Measurements from ENCODE around the gene RNF166. TPM values are rescaled to one million over a fixed set of nuclear protein-coding genes. Genes with fewer than 3 reads are reported as not detected.

RNF166 gene
- total RNA-seq, 2 donors from 2014 or later = 24.2 to 27.2 TPM

- WGBS, 2 experiments (ENCODE audit: insufficient coverage in 1 of 2, insufficient read length in 1 of 2) = 90 to 92% methylated on average over 20 to 30 of the region's 30 CpGs
- Histone ChIP-seq H3K4me1 (ENCODE audit: control insufficient read depth, insufficient read depth, low read length) (no peaks in the 10 kb centered on the region), H3K27ac (ENCODE audit: low read depth, low read length) (no peak overlapping the region), H3K36me3 (ENCODE audit: control insufficient read depth, insufficient read depth, low read length) (peaks cover 12% of the 10 kb centered on the region), H3K27me3 (ENCODE audit: control insufficient read depth, insufficient read depth, low read length, poor library complexity, severe bottlenecking) (no peaks in the 10 kb centered on the region), H3K4me3 (ENCODE audit: low read length) (no peak overlapping the region), H3K9ac (ENCODE audit: extremely low read depth, low read length, poor library complexity, severe bottlenecking) (no peak overlapping the region), H3K9me3 (ENCODE audit: control insufficient read depth, low read length) (no peaks in the 10 kb centered on the region)
- TF ChIP-seq, protein P1, sequence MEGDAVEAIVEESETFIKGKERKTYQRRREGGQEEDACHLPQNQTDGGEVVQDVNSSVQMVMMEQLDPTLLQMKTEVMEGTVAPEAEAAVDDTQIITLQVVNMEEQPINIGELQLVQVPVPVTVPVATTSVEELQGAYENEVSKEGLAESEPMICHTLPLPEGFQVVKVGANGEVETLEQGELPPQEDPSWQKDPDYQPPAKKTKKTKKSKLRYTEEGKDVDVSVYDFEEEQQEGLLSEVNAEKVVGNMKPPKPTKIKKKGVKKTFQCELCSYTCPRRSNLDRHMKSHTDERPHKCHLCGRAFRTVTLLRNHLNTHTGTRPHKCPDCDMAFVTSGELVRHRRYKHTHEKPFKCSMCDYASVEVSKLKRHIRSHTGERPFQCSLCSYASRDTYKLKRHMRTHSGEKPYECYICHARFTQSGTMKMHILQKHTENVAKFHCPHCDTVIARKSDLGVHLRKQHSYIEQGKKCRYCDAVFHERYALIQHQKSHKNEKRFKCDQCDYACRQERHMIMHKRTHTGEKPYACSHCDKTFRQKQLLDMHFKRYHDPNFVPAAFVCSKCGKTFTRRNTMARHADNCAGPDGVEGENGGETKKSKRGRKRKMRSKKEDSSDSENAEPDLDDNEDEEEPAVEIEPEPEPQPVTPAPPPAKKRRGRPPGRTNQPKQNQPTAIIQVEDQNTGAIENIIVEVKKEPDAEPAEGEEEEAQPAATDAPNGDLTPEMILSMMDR (conservative IDR thresholded peaks at IDR 0.05) = no peak
- Mint-ChIP-seq H3K27ac (no peak overlapping the region), H3K4me3 (no peak overlapping the region), H3K9me3 (no peaks in the 10 kb centered on the region), H3K4me1 (no peaks in the 10 kb centered on the region), H3K27me3 (ENCODE audit: insufficient read depth) (no peaks in the 10 kb centered on the region), H3K36me3 (ENCODE audit: low read depth) (peaks cover 14% of the 10 kb centered on the region)
- DNase-seq = no peak
These were observed 7.6 kb upstream of the RNF166 start for GRCh38 chr16:88713568-88714419.

GRCh38 chr16:88713054-88713453, 6.8 kb upstream of the RNF166 start:
- no peak for DNase-seq
- peaks cover 9% of the 10 kb centered on the region for H3K36me3 ChIP-seq (ENCODE audit: control insufficient read depth, insufficient read depth, low read length)
- no peaks in the 10 kb centered on the region for H3K9me3 Mint-ChIP-seq

GRCh38 chr16:88712362-88712979, 6.3 kb upstream of the RNF166 start:
- Histone ChIP-seq H3K27ac (ENCODE audit: low read depth, low read length) (no peak overlapping the region), H3K36me3 (ENCODE audit: control insufficient read depth, insufficient read depth, low read length) (peaks cover 5% of the 10 kb centered on the region), H3K4me1 (ENCODE audit: control insufficient read depth, insufficient read depth, low read length) (no peaks in the 10 kb centered on the region), H3K9me3 (ENCODE audit: control insufficient read depth, low read length) (no peaks in the 10 kb centered on the region), H3K27me3 (ENCODE audit: control insufficient read depth, insufficient read depth, low read length, poor library complexity, severe bottlenecking) (no peaks in the 10 kb centered on the region), H3K9ac (ENCODE audit: extremely low read depth, low read length, poor library complexity, severe bottlenecking) (no peak overlapping the region), H3K4me3 (ENCODE audit: low read length) (no peak overlapping the region)
- H3K4me1 Mint-ChIP-seq = peaks cover 2% of the 10 kb centered on the region
- 91 to 94% methylated on average over 17 to 23 of the region's 25 CpGs for WGBS, 2 experiments (ENCODE audit: insufficient coverage in 1 of 2, insufficient read length in 1 of 2)
- TF ChIP-seq, protein P1 (conservative IDR thresholded peaks at IDR 0.05) = no peak
- no peak overlapping the region for H3K27ac Mint-ChIP-seq
- no peak overlapping the region for H3K4me3 Mint-ChIP-seq
- H3K27me3 Mint-ChIP-seq (ENCODE audit: insufficient read depth) = no peaks in the 10 kb centered on the region
- peaks cover 6% of the 10 kb centered on the region for H3K36me3 Mint-ChIP-seq (ENCODE audit: low read depth)
- no peak for DNase-seq
- no peaks in the 10 kb centered on the region for H3K9me3 Mint-ChIP-seq

More at GRCh38 chr16:88713054-88713453, 6.8 kb upstream of the RNF166 start:
- WGBS, 2 experiments (ENCODE audit: insufficient coverage in 1 of 2, insufficient read length in 1 of 2) = 90 to 92% methylated on average over 7 to 9 of the region's 15 CpGs
- Histone ChIP-seq H3K27me3 (ENCODE audit: control insufficient read depth, insufficient read depth, low read length, poor library complexity, severe bottlenecking) (no peaks in the 10 kb centered on the region), H3K4me3 (ENCODE audit: low read length) (no peak overlapping the region), H3K27ac (ENCODE audit: low read depth, low read length) (no peak overlapping the region), H3K4me1 (ENCODE audit: control insufficient read depth, insufficient read depth, low read length) (no peaks in the 10 kb centered on the region), H3K9me3 (ENCODE audit: control insufficient read depth, low read length) (no peaks in the 10 kb centered on the region), H3K9ac (ENCODE audit: extremely low read depth, low read length, poor library complexity, severe bottlenecking) (no peak overlapping the region)
- Mint-ChIP-seq H3K4me3 (no peak overlapping the region), H3K36me3 (ENCODE audit: low read depth) (peaks cover 10% of the 10 kb centered on the region), H3K4me1 (no peaks in the 10 kb centered on the region), H3K27me3 (ENCODE audit: insufficient read depth) (no peaks in the 10 kb centered on the region), H3K27ac (no peak overlapping the region)
- TF ChIP-seq, protein P1 (conservative IDR thresholded peaks at IDR 0.05) = no peak

All from endodermal cell (in vitro differentiated cells).